HepG2 (cell line): Measurements from ENCODE around the gene PLSCR4. TPM values are rescaled to one million over a fixed set of nuclear protein-coding genes. Genes with fewer than 3 reads are reported as not detected.

ENCODE experiments used
- EHMT2 ChIP-seq: fragments of 200-600 bp; sonication (generic); IDR thresholded peaks from 2 replicates; pipeline ENCODE4 v1.7.0; 2017; ENCODE audit warnings: antibody characterized with exemption, low read depth, low read length, borderline replicate concordance
- NPAS2 ChIP-seq: sonication (generic); formaldehyde crosslinking; IDR thresholded peaks from 2 replicates; pipeline ENCODE4 v1.8.0; 2022; ENCODE audit warnings: mild to moderate bottlenecking, missing genetic modification reagents, borderline replicate concordance
- PAX8 ChIP-seq: sonication (generic); formaldehyde crosslinking; IDR thresholded peaks from 2 replicates; pipeline ENCODE4 v1.8.0; 2022; ENCODE audit warnings: mild to moderate bottlenecking, missing genetic modification reagents, borderline replicate concordance
- POLR2G ChIP-seq: fragments of 200-400 bp; formaldehyde crosslinking; IDR thresholded peaks from 2 replicates; pipeline ENCODE4 v1.6.1; 2018; ENCODE audit warnings: mild to moderate bottlenecking, low read depth, low read length, moderate library complexity
- SP2 ChIP-seq: sonication (generic); formaldehyde crosslinking; IDR thresholded peaks from 2 replicates; pipeline ENCODE4 v1.5.1; 2020; ENCODE audit warnings: mild to moderate bottlenecking, missing genetic modification reagents
- TCF7 ChIP-seq: sonication (generic); IDR thresholded peaks from 2 replicates; pipeline ENCODE4 v1.6.1; 2016; ENCODE audit warnings: antibody characterized with exemption, low read depth
- ZFP41 ChIP-seq: sonication (generic); formaldehyde crosslinking; IDR thresholded peaks from 2 replicates; pipeline ENCODE4 v1.4.0; 2020; ENCODE audit warnings: mild to moderate bottlenecking, missing genetic modification reagents, borderline replicate concordance
- ZNF564 ChIP-seq: sonication (generic); formaldehyde crosslinking; IDR thresholded peaks from 2 replicates; pipeline ENCODE4 v1.8.1; 2023; ENCODE audit warnings: mild to moderate bottlenecking, missing genetic modification reagents
- ZNF792 ChIP-seq: IDR thresholded peaks from 2 replicates; pipeline ENCODE4 v1.6.1; 2016
- polyA plus RNA-seq, 8 experiments: library from polyadenylated mRNA; depleted of rRNA in 3 of 8; stranded (reverse) in 7 of 8; unstranded in 1 of 8; fragments of >200 nt; fragmentation: Illumina TruSeq in 4 of 8; extraction: Trizol in 4 of 8; gene quantifications; 2 replicates each; pipeline versions ENCODE4 v1.2.1 to v1.2.3, GENCODE V29; 2011 to 2016; ENCODE audit warnings: low read depth in 4 of 8, missing spikeins in 1 of 8, mixed read lengths in 1 of 8; ENCODE audit not compliant: insufficient read depth in 1 of 8
- total RNA-seq, 5 experiments: library from RNA; depleted of rRNA; stranded (reverse); fragments of >200 nt; fragmentation: Illumina TruSeq; extraction: Trizol; gene quantifications; 2 replicates each; pipeline ENCODE4 v1.2.3, GENCODE V29; 2016; ENCODE audit warnings: low read depth in 1 of 5
- TF ChIP-seq, protein P1 (sequence below): IDR thresholded peaks from 2 replicates; pipeline ENCODE4 v1.6.1; 2016; ENCODE audit warnings: missing biosample characterization, missing genetic modification reagents, low read depth
- TF ChIP-seq, protein P2 (sequence below): sonication (generic); formaldehyde crosslinking; IDR thresholded peaks from 2 replicates; pipeline ENCODE4 v1.8.0; 2022; ENCODE audit warnings: mild to moderate bottlenecking, missing genetic modification reagents; ENCODE audit not compliant: insufficient replicate concordance
- TF ChIP-seq, protein P3 (sequence below): sonication (generic); formaldehyde crosslinking; conservative IDR thresholded peaks from 2 replicates; pipeline ENCODE4 v1.5.0; 2020; ENCODE audit warnings: missing genetic modification reagents

PLSCR4 gene
- total and polyA plus RNA-seq, 2 of the 13 experiments (the other 11 are each of a cell fraction or from before 2014, with no cell fraction given), result 1.5 to 59.0 TPM

DNA sequence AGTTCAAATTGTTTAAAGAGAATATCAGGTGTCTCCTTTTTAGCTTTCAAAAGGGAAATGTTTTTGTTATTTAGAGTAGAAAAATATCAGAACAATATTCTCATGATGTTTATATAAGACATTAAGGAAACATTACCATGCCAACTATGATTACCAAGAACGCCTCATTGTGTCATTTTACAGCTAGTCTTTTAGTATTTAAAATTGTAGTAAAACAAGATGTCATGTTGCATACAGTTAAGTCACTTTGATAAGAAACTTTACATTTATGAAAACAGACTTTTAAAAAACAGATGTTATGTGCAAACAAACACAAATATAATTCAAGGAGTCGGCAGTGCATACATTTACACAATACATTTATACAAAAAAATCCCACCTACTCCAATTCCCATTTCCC is 4.4 kb downstream of the PLSCR4 start (continued):
- TF ChIP-seq, protein P1, sequence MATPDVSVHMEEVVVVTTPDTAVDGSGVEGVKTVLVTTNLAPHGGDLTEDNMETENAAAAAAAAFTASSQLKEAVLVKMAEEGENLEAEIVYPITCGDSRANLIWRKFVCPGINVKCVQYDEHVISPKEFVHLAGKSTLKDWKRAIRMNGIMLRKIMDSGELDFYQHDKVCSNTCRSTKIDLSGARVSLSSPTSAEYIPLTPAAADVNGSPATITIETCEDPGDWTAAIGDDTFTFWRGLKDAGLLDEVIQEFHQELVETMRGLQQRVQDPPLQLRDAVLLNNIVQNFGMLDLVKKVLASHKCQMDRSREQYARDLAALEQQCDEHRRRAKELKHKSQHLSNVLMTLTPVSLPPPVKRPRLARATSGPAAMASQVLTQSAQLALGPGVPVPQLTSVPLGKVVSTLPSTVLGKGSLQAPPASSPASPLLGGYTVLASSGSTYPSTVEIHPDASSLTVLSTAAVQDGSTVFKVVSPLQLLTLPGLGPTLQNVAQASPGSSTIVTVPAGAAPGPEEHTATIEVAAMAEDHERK (CRISPR knock-in tag), result no peak
- TF ChIP-seq PAX8 (no peak), EHMT2 (no peak), SP2 (no peak), NPAS2 (CRISPR knock-in tag) (no peak), ZNF792 (CRISPR knock-in tag) (no peak), ZNF564 (no peak), POLR2G (no peak), ZFP41 (no peak), TCF7 (no peak)
- TF ChIP-seq, protein P2, sequence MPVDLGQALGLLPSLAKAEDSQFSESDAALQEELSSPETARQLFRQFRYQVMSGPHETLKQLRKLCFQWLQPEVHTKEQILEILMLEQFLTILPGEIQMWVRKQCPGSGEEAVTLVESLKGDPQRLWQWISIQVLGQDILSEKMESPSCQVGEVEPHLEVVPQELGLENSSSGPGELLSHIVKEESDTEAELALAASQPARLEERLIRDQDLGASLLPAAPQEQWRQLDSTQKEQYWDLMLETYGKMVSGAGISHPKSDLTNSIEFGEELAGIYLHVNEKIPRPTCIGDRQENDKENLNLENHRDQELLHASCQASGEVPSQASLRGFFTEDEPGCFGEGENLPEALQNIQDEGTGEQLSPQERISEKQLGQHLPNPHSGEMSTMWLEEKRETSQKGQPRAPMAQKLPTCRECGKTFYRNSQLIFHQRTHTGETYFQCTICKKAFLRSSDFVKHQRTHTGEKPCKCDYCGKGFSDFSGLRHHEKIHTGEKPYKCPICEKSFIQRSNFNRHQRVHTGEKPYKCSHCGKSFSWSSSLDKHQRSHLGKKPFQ (CRISPR knock-in tag), result no peak
- TF ChIP-seq, protein P3, sequence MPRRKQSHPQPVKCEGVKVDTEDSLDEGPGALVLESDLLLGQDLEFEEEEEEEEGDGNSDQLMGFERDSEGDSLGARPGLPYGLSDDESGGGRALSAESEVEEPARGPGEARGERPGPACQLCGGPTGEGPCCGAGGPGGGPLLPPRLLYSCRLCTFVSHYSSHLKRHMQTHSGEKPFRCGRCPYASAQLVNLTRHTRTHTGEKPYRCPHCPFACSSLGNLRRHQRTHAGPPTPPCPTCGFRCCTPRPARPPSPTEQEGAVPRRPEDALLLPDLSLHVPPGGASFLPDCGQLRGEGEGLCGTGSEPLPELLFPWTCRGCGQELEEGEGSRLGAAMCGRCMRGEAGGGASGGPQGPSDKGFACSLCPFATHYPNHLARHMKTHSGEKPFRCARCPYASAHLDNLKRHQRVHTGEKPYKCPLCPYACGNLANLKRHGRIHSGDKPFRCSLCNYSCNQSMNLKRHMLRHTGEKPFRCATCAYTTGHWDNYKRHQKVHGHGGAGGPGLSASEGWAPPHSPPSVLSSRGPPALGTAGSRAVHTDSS (CRISPR knock-in tag), result no peak
